ENCODE results near the gene CPOX.

The CPOX gene

GRCh38 chr3:98596087-98596486 is 2.7 kb upstream of the CPOX start:
- DNase-seq (ENCODE audit: low read depth in 2 of 2) = no peak

GRCh38 chr3:98594628-98595324 is 1.4 kb upstream of the CPOX start:
- DNase-seq (ENCODE audit: low read depth in 2 of 2) = no peak

DNA sequence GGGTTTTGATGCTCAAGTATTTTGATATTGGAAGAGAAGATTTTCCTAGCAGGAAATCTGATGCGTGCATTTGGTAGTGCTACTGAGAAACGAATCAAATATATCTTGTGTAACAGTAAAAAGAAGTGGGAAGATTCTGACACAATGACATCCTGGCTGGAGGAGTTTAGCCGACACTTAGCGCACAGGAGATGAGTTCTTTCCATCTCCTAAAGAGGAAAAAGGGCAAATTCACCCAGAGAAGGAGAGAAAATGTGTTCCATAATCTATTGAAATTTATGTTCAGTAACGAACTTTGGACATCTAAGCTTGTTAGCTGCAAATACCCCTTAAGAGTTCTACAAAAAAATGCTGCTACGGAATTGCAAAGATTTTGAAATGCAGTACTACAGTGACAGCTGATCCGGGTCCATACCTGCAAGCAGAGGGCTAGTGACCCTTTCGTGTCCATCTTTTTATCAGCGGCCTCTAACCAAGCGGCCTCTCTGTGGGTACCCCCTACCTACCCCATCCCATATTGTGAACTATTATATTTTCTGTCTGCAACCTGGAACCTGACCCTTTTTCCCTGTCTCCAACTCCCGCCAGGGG is 971 bp downstream of the CPOX start:
- DNase-seq (ENCODE audit: low read depth in 2 of 2) = no peak

GRCh38 chr3:98589331-98590036 is 3.9 kb downstream of the CPOX start:
- no peak for DNase-seq (ENCODE audit: low read depth in 2 of 2)

DNA sequence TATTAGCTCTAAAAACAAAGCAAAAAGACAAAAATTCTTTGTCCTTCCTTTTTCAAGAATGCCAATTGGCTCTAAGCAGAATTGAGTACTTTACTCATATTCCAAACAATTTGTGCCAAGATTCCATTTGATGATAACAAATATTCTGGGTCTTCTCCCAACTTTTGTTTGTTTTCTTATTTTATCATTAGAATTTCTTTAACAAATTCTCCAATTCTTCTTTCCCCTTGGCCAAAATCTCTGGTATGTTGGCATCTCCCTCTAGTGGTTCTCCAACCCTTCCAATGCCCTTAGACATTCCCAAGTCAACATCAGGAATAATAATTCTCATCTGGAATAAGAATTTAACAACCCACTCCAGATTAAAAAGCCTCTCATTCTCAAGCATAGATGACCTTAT is 5.3 kb downstream of the CPOX start:
- no peak for DNase-seq (ENCODE audit: low read depth in 2 of 2)

GRCh38 chr3:98587654-98588053 is 5.8 kb downstream of the CPOX start:
- DNase-seq (ENCODE audit: low read depth in 2 of 2) = no peak

DNA sequence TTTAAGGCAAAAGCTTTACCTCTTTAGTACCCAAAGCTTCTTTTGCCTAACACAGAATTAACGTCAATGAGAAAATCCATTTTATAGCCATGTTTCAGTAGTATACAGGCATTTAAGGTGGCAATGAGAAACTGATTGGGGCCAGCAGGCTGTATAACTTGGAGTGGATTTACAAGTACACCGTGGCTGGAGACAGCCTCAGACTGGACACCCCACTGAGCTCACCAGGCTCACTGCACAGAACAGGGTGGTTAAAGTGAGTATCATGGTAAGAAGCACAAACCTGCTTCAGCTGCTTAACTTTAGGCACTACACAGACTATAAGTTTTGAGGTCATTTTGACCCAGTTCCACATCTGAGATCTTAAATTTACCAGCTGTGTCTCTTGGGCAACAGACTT is 8.9 kb downstream of the CPOX start:
- DNase-seq (ENCODE audit: low read depth in 2 of 2) = no peak

DNA sequence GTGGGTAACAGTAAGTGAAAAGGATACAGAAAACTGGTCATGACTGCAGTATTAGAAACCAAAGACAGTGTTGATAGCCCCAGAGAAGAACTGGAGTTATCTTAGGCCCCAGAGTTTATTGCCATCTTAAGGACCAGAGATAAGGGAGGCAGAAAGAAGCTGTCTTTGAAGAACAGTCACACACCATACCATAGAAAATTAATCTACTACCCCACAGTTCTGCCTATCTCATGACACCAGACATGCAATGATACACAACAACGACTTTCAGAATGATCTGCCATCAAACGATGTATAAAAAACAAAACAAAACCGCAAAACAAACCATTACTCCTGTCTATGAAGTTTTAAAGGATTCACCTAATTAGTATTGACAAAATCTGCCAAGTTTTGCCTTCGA is 9.6 kb downstream of the CPOX start:
- DNase-seq (ENCODE audit: low read depth in 2 of 2) = no peak

DNA sequence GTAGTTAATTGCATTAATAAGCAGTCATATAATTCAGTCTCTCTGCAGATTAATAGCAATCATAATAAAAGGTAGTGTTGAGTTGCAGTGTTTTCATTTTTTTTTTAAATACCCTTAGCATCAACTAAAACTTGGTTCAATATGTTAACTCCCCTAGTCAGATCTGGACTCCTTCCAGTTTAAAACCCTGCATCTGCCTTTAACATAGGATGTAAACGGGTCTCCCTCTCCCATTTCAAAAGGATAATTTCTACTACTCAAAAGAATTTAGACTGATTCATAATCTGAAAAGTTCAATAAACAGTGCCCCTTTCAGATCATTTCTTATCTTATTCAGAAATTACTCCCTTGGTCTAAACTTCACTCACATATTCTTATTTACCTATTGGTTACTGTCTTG is 11.4 kb downstream of the CPOX start:
- DNase-seq (ENCODE audit: low read depth in 2 of 2) = no peak

- DNase-seq (ENCODE audit: low read depth in 2 of 2) = no peak
These were observed 11.9 kb downstream of the CPOX start for GRCh38 chr3:98581474-98581873.

DNA sequence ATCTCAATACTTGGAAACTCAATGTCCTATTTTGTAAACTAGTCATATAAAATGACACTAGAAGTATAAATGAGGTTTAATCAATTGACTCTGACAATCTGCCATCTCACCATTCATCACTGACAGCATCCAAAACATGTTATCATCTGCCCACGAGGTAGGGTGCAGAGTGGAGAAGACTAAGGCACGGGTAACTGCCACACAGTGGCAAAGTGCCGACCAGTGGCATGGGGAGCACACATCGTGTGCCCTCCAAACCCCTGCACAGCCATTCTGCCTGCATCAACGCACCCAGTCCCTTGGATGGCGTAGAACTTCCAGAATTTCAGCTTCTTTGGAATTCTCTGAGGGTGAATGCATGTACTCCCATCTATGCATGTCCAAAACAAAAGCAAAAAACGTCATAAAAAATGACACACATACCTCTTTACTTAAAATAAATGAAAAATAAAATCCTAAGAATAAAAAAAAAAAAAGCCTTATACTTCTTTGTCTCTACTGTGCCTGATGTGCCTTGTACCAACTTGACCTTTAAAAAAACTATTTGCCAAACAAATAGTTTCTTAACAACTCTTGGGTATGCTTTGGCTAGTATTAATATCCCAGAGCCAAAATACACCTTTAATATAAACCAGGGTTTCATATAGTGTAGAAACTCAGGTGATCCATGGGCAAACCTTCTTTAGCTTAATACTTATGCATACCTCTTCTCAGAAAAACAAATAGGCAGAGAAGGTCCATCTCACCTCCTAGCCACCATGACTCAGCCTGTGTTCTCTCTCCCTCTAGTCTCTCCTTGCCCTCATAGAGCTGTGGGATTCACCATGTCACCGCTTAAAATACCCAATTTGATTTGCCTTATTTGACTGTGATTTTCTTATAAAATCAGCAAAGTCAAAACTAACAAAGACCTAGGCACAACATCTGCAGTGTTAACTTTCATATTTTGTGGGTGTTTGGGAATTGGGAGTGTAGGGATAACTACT is 12.7 kb downstream of the CPOX start:
- no peak for DNase-seq (ENCODE audit: low read depth in 2 of 2)

DNA sequence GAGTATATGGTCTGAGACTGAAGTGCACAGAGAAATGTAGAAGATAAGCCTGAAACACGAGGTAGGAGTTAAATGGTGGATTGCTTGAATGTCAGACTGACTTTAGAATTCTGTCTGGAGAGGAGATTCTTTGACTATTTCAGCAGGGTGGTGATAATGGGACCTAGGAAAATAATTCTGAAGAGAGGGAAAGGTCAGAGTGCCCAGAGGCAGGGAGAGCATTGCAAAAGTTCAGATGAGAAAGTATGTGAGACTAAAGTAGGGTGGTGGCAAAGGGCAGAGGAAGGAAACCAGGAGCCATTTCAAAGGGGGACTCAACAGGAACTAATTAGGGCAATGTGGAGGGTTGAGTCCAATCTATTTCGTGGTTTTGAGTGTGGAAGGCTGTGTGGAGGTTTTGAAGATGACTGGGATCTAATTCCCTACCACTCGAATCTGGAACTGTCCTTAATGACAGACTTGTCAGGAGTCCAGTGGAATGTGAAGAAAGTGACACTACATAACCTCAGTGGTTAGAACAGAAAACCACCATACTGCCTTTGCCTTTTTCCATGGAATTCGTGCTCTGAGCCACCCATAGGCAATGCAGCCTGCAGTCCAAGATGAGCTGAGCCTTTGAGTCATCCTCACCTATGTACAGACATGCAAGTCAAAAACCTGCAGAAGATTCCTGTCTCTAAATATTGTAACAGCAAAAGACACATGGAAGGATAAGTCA is 16.1 kb downstream of the CPOX start:
- no peak for DNase-seq (ENCODE audit: low read depth in 2 of 2)

DNA sequence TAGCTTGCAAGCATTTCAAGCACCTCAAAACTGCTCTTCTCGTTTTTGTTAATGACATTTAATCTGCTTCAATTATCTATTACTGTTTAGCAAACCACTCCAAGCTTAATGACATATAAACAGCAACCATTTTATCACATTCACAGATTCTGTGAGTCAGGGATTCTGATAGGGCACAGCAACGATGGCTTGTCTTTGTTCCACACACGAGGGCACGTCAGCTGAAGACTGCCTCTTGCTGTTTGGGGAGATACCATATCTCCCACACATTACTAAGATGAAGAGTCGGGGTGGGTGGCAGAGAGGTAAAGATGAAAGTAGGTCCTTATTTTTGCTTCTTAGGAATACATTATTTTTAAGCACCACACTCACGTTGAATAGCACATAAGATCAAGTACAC is 19.3 kb downstream of the CPOX start:
- no peak for DNase-seq (ENCODE audit: low read depth in 2 of 2)

- DNase-seq (ENCODE audit: low read depth in 2 of 2) = no peak
These were observed 20.2 kb downstream of the CPOX start for GRCh38 chr3:98573181-98573728.

DNA sequence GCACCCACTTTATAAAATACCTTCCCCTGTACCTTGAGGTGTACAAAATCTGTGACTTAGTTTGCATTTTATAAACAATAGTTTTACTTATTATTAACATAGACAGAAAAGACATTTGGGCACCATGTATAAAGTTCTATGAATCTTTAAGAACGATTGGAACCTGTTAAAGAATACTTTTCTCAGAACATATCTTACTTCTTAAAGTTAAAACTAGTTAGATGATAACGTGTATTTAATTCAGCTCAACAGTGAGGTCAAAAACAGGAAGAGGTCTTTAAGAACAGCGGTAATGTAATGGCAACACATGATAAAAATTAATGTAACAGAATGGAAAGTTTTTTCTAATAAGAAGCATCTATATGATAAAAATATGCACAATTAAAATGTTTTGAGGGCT is 25.0 kb downstream of the CPOX start:
- DNase-seq (ENCODE audit: low read depth in 2 of 2) = no peak

DNA sequence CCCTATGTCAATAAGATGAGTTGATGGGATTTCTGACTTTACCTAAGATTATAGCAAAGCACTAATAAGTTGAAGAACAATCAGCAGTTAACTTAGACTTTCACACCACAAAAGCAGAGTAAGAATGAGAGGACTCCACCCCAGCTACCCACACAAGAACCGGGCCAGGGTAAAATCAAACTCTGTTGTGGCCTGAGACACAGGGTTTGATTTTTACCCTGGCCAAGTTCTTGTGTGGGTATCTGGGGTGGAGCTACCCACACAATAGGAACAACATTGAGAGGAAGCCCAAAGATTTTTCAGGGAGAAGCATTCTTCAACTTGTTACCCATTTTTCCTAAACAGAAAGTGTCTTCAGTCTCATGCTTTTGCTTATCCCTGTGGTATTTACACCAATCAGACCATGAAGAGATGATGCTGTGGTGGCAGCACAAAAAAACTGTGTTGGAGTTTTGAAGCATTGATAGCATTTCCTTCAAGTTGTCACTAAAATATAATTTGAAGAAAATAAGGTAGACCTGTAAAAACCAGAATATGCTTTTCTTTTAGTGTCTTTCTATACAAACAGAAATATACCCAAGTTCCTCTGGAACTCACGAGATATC is 25.6 kb downstream of the CPOX start:
- no peak for DNase-seq (ENCODE audit: low read depth in 2 of 2)

DNA sequence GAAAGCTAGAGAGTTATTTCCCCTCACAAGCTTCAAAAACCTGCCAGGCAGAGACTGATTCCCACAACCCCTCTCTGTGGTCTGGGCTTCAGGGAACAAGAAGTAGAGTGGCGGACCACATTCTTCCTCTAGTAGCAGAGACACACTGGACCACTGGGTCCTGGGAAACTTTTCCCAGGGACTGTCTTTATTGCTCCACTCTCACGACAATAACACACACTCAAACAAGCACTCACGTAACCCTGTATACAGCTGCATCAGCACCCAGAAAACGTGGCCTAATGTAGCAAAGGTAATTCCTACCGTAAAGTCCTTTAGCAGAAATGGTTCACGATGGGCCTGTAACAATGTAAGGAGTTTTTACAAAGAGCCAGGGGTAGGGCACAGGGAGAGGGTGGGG is 27.6 kb downstream of the CPOX start:
- DNase-seq (ENCODE audit: low read depth in 2 of 2) = no peak

DNA sequence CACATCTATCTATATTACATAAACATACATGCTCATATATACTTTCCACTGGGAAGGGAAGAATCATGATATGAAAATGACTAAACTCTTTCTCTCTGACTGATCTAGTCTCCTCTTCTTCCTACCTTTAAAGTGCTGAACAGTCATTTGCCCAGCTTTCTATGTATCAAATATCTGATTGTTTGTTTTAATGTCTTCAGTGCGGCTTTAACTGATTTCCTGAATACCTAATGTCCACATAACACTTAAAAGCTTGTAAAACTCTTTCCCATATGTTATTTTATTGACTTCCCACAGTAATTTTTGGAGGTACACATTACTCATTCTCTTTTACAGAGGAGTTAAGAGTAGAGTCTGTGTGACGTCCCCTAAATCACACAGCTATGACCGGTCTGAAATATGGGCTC is 28.2 kb downstream of the CPOX start:
- no peak for DNase-seq (ENCODE audit: low read depth in 2 of 2)

- DNase-seq (ENCODE audit: low read depth in 2 of 2) = no peak
These were observed 29.0 kb downstream of the CPOX start for GRCh38 chr3:98564282-98565005.

DNA sequence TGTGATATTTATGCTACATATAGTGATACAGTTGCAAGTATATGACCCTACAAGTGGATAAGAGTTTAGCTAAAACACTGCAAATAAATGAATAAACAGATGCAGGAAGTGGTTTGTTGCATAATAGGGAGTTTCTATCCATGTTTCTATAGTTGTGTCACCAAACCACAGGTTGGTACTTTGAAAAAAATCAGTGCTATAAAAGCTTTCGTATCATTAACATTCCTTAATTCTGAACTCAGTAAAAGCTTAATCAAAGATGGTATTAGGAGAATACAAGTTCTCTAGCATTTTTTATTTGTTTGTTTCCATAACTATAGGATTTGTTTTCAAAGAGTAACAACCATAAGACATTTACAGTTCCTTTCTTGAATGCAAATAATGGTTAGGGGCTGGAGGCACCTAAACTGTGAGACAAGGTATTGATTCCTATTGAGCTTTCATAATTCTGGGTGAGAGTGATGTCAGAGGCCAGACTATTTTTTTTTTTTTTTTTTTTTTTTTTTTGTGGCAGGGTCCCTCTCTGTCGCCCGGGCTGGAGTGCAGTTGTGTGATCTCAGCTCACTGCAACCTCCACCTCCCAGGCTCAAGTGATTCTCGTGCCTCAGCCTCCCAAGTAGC is 29.6 kb downstream of the CPOX start:
- DNase-seq (ENCODE audit: low read depth in 2 of 2) = no peak
